DMS79 treated with DMSO at 0.1 percent for 48 hours (cell line): Measurements from ENCODE around the gene DUS1L.

ENCODE experiments used
- DNase-seq: peaks from one replicate; lab custom pipeline; 2025; lab: John Stamatoyannopoulos, UW

The DUS1L gene

DNA sequence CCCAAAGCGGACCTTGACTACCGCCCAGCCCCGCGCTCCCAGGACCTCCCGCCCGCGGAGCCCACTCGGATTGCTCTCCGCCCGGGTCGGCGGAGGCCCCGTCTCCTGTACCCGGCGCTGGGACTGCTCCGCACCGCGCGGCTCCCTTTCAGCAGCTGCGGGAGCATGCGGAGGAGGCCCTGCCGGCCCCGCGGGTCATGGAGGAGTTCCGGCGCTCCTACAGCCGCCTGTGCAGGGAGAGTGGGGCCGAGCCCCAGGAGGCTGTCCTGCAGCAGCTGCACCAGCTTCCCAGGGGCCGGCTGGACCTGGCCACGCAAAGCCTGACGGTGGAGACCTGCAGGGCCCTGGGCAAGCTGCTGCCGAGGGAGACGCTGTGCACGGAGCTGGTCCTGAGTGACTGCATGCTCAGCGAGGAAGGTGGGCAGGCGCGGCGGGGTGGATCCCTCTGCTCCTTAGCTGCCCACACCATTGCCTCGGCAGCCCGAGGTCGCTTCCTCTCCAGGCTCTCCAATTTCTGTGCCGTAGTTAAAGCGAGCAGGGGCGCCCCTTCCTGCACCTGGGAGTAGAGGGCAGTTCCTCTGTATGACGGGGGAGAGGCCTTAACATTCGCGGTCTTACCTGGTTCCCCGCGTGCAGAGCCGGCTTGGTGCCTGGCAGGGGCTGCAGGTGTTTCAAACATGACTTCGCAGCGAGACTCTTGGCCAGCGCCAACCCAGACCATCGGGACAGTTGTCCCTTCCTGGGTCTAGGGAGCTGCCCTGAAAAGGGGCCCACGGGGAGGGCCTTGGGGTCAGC, 42.0 kb downstream of the DUS1L start:
- DNase-seq, result no peak

DNA sequence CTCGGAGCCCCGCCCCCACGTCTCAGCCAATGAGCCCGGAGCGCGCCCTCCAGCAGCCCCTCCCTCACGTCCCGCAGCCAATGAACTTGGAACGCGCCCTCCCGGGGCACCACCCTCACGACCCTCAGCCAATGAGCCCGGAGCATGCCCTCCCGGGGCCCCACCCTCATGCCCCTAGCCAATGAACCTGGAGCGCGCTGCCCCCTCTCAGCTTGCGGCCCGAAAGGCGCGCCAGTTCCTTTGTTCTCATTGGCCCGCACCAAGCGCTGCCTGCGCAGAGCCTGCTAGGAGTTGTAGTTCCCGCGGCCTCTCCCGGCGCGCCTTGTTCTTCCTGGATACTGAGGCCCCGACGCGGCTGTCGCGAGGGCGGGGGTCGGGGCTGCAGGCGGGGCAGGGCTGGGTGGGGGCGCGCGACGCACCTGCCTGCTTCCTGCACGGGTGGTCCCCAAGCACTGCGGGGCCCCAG, 42.6 kb downstream of the DUS1L start, which contains the start of gene LRRC45:
Gene LRRC45, plus strand, starts transcription at position 325 of the 466 bp plus-strand sequence. CDS start 339 bp downstream, outside the sequence.
- DNase-seq, result peak; percentile 85

DNA sequence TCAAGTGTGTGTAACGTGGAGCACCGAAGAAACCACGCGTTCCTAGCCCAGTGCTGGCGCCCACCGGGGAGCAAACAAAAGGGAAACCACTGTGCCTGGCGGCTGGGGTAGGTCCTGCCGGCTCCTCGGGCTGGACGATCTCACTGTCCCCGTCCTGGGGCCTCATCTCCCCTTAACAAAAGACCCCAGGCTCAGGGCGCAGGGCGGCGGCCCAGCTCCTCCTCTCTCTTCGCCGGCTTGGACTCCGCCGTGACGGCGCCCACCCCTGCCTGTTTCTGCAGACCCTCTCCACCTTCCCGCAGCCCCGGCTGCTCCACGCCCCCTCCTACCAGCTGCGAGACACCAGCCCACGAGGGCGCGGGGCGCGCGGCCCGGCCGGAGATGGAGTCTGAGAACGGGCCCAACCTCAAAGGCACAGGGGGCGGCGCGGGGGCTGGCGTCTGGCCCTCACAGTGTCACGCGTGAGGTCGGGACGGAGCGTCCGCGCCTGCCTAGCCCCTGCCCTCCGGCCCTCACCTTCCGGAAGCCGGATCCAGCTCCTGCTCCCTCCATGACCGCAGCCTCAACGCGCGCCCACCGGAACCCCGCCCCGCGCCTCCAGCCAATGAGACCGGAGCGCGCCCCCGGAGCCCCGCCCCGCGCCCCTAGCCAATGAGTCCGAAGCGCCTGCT, 43.2 kb downstream of the DUS1L start, which contains the start of gene CENPX:
Gene CENPX, minus strand, starts transcription at position 569 of the 671 bp plus-strand sequence. Its CDS starts 17 bp downstream, at position 552.
- no peak for DNase-seq

DNA sequence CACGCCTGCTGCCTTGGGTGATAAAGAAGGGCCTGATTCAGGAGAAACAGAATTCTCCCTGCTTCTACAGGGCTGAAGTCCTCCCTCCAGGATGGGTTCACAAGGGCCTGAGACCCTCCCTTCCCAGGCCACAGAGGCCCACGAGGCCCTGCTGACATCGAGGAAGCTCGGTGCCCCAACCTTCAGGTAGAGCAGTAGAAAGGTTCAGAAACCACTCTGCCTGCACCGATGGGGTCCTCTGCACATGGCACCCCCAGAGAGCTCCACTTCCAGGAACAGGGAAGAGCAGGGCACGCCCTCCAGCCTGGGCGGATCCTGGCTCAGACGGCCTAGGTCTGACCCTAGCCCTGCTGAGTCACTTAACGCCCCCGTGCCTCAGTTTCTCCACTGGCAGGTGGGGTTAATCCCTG, 43.7 kb downstream of the DUS1L start:
- no peak for DNase-seq

DNA sequence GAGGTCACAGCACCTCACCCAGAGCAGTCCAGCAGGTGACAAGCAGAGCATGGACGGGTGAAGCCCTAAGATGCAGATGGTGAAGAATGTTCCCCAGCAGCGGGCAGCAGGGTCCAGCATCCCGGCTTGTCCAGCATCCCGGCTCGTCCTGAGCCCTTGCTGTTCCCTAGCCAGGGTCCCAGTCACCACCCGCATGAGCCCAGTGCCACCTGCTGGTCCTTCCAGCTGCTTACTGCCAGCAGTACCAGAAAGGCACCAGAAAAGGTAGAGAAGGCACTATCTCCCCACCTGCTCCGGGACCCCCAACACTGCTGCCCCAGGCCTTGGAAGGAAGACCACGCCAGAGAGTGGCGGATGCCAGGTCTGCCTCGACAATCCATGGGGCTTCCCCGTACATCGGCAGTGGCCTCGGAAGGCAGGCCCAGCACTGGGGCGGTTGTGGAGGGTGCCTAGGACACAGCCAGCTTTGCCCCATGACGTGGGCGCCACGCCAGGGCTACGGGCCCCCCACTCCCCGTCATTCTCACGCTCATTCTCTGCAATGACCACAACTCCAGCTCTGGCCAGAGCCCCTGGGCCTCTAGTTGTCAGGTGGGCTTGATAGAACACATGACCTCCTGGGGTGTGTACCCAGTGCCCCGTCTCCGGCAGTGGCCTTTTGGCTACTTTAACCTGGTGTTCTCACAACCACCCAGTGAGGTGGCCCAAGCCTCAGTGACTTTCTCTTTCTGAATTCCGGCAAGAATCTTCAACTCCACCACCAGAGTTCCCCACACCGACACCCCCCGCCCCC, 44.3 kb downstream of the DUS1L start:
- DNase-seq, result no peak

DNA sequence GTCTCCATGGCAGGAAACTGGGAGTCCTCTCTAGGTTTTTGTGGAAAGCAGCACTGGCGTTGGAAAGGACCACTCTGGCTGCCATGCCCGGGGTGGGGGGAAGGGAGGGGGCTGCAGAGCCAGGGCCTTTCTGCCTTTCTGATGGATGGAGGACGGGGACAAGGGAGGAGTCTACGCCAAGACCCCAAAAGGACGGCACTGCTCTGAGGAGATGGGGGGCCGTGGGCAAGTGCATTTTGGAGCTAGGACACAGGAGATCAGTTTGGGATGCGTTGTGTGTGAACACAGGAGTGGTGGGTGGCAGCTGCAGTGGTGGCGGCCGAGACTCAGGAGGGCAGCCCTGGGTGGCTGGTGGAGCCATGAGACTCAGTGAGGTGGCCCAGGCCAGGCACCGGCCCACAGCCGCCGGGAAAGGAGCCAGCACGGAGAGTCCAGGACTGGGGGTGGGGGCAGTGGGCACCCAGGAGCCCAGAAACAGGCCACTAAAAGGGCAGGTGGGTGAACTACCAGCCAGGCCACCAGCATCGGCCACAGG, 45.0 kb downstream of the DUS1L start:
- no peak for DNase-seq

DNA sequence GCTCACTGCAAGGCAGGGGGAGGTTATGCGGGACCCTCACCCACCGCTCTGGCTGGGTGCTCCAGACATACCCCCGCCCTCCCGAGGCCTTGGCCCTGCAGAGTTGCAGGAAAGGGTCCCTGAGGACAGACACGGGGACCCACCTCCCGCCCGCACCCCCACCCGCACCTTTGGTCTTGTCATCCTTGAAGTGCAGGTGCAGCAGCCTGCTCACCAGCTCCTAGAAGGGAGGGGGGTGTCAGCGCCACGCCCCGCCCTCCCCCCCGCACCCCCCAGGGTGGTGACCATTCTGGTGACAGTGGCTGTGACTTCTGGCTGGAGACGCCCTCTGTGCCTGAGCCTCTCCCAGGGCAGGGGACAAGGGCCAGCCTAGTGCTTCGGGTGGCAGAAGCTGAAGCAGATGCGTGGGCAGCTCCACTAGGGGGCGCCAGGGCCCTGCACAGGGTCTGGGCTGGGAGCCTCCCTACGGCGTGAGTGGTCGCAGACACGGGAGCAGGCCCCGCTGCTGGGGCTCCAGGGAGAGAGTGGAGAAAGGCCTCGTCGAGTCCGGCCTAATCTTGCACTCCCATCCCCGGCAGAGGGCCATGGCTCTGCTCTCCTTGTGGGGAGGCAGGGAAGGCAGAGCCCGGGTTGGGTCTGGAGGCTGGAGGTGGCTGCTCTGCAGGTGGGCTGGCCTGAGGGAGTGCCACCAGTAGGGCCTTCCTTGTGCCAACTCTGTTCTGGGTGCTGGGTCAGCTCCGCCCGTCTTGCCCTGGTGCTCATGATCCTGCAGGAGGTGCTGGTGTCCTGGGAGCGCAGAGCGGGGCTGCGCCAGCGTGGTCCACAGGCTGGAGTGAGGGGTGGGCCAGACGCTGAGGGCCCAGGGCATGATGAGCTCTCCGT, 45.7 kb downstream of the DUS1L start:
- DNase-seq, result no peak

DNA sequence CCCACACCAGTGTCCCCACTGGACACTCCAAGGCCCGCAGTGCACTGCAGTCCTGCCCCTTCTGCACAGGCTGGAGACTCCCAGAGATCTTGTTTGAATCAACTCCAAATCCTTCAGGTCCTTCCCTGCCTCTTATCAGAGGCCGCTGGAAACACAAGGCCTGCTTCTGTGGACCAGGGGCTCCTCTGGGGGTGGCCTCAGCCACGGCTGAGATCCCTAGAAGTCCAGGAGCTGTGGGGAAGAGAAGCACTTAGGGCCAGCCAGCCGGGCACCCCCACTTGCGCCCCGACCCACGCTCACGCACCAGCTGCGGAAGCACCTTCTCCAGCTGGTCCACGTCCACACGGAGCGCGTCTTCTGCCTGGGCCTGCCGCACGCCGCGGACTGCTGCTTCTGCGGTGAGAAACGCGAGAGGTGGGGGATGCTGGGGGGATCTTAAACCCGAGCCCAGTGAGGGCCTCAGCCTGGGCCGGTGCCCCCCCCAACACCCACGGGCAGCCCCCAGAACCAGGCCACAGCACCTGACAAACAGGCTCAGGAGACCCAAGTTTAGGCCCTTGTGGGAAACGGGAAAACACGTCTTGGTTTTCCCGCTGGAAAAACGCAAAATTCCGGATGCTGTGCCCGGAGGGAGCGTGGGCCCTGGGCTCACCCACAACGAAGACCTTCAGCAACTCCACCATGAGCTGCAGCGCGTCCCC, 46.5 kb downstream of the DUS1L start:
- no peak for DNase-seq

DNA sequence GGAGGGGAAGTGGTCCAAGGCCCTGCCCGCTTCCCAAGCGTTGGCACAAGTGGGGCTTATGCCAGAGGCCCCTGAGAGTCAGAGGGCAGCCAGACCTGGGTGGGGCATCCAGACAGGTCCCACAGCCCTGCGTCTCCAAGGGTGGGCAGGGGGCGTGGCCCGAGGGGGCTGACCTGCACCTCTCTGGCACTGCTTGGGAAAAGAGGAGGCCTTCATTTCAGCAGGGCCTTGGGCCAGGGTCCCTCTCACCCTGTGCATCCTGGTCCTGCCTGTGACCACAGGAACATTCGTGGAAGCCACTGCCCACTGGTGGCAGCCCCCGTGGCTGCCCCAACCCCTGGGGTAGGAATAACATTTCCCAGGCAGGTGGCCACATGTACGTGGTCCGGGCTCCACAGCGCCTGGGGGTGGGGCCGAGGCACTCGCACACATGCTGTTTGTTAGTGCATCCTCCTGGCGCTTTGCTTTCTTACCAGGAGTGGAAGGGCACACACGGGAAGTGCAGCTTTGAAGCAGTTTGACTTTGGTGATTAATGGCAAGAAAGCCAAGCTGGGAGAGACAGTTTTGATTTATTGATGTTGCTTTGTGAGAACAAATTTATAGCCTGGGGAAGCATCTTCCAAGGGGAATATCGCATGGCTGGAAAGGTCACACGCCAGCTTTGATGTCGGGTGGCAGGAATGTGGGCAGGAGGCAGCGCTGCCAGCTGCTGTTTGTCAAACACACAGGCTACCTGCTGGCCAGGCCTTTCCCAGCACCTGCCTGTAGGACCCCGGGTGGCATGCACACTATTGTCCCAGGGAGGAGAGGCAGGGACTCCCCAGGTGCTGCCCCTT, 47.2 kb downstream of the DUS1L start:
- no peak for DNase-seq

DNA sequence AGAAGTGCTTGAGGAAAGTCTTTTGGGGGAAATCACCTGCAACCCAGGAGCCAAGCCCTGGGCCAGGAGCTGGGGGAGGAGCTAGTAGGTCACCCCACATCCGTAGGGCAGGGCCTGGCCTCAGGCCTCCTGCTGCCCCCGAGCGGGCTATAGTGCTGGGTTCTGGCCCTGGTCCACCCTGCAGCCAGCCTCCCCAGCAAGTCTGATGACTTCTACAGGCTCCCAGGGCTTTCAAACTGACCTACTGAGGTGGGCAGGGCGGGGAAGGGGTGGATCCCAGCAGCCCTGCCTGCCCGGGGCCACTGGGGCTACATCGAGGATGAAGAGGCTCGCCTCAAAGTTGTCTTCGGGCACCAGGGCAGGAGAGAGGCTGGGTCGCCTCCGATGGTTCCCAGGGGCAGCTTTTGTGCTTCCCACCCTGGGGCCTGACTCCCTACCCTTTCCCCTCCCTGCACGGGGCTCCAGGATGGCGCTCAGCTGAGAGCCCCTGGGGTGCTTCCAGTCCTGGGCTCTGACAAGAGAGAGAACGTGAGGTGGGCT, 47.9 kb downstream of the DUS1L start:
- DNase-seq, result no peak

DNA sequence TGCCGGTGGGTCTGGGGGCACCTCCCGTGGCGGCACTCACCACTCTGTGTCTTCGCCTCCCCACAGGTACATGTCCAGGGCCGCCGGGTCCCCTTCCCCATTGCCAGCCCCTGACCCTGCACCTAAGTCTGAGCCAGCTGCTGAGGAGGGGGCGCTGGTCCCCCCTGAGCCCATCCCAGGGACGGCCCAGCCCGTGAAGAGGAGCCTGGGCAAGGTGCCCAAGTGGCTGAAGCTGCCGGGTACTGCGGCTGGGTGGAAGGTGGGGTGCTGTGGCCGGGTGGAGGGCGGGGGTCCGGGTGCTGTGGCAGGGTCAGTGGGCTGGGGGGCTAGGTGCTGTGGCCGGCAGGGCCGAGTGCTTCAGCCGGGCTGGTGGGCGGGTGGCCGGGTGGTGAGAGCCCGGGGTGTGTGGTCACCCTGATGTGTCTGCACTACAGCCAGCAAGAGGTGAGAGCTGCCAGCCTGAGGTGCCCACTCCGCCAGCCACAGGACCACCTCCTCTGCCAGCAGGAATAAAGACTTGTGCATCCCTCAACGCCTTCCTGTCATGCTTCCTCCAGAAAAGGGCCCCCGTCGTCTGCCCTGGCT, 48.6 kb downstream of the DUS1L start:
- no peak for DNase-seq

DNA sequence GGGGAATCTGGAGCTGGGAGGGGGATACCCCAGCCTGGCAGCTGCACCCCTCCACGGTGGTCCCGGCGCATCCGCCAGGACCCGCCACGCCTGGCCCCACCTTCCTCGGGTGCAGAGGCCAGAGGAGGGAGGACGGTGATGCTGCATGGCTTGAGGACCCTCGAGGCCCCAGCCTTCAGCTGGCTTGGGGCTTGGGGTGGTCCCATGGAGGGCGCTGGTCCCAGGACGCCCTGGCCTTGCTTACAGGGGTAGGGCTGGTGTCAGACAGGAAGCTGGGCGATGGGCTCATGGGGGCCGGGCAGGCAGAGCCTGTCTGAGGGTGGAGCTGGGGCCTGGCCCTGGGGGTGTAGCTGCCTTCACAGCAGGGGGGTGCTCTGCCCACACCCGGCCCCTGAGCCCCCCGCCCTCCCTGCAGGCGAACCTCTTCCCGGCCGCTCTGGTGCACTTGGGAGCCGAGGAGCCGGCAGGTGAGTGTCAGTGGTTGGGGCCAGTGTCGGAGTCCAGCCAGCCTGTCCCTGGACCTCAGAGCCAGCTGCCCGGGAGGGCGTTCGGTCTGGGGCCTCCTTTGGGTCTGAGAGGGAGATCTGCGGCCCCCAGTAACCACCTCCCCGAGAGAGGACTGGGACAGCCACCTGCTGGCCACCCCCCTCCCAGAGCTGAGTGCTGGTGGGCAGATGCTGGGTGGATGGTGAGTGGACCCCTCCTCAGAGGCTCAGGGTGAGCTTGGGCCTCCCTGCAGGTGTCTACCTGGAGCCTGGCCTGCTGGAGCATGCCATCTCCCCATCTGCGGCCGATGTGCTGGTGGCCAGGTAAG, 49.3 kb downstream of the DUS1L start:
- no peak for DNase-seq

DNA sequence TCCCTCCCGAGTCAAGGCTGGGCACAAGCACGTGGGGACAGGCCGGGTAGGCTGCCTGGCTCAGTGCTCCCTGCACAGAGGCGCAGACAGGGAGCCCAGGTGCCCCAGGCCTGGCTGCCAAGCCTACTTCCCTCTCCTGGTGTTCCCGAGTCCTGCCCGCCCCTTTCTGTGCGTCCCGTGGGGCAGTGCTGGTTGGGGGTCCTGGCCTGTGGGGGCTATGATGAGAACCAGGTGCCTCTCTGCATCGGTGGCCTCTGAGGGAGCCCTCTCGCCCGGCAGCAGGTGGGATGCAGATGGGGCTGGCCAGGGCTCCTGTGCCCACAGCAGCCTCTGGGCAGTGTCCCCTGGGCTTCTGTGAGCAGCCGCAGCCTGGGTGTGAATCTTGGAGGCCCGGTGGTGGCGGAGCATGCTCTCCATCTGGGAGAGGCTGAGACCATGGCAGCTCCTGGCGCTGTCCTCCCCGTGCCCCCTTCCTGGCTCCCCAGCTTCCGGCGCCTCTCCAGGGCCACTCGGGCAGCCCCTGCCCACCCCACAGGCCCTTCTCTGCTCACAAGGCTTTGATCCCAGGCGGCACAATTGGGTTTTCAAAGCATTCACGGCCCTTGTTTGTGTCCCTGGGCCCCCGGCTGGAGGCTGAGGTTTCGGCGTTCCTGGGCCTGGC, 50.2 kb downstream of the DUS1L start:
- no peak for DNase-seq

DNA sequence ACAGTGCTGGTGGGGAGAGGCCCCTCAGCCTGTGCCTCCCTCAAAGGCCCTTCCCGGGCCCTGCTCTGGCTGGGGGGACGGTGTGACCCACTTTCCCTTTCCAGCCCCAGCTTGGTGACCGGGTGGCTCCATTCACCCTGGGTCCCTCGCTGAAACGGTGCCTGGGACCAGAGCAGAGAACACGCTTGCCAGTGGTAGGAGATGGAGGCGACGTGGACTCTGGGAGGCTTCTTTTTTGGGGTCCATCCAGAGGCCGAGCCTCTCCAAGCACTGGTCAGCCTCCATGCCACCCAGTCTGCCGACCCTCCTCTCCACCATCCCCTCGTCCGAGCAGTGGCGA, 50.7 kb downstream of the DUS1L start:
- no peak for DNase-seq

DNA sequence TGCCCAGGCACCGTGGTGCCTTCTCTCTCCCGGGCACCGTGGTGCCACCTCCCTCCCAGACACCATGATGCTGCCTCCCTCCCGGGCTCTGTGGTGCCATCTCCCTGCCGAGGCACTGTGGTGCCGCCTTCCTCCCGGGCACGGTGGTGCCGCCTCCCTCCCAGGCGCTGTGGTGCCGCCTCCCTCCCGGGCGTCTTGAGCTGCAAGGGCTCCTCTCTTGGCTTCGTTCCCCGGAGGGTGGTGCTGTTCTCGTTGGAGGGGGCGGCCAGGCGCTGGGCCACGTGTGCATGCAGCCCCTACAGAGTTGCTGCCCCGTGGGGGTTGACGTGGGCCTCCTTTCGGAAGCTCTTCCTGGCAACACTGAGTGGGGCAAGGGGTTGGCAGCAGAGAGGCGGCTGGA, 51.2 kb downstream of the DUS1L start:
- no peak for DNase-seq

DNA sequence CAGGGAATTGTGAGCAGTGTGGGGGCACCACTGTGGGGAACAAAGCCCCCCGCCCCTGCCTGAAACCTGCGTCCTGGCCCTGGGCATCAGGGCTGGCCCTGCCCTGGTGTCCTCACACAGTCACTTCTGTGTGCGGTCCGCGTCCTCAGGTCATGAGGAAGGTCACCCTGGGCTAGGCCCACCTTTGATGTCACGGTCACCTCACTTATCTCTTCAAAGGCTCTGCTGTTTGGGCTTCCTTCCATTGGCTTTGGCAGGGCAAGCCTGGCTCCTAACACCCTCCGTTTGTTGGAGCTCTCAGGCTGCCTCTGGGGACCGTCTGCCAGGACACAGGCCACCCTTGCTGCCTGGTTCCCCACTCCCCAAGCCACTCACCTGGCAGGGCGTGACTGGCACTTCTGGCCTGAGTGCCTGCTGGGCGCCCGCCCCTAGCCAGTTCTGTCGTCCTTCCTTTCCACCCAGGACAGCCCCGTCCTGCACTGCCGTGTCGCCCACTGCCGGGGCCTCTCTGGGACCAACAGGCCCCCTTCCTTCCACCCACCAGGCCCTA, 51.8 kb downstream of the DUS1L start:
- DNase-seq, result no peak

DNA sequence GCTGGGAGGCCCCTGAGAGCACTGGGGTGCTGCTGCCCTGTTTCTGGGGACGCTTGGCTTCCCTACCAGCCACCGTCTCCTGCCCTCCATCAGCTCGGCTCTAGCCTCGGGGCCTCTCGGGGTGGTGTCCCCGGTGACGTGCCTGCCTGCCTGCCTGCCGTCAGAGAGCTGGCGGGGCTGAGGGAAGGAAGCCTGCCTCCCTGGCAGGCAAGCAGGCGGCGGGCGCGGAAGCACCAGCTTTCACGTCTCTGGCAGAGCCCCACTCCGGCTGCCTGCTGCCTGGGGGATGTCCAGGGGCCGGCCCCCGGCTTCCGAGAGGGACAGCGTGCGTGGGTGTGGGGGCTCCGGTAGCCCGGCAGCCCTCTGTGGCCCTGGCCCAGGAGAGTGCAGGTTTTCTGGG, 52.3 kb downstream of the DUS1L start:
- DNase-seq, result no peak
